ENCODE measurements around the gene ZNF22. TPM values are rescaled to one million over a fixed set of nuclear protein-coding genes. Genes with fewer than 3 reads are reported as not detected.
A peak's percentile ranks its signal among the peaks of the same experiment; 100 is the strongest.

The ZNF22 gene
- total RNA-seq = 10 to 100 TPM; 18.4 to 27.5 (median 21.1) TPM
- total RNA-seq (2013) = 34.0 TPM
- total RNA-seq = 20.1 to 88.1 (median 54.3) reads per million in 29 experiments

- peak within 1 kb of the TSS; percentile 60 to 77 for H3K4me3 ChIP-seq (ENCODE audit: control insufficient read depth in 1 of 2, extremely low read depth in 1 of 2, low read length in 1 of 2)
- ChIA-PET CTCF (interaction anchor here in 1 of 2 donors (0.5 kb wide), 1 partner anchor 234 kb away, joined by 3 read pairs; no protein-coding TSS in a partner anchor), POLR2A (no interaction called here)
- H3K4me1 ChIP-seq (ENCODE audit: control insufficient read depth in 1 of 2, extremely low read depth in 1 of 2, insufficient read depth in 2 of 2, low read length in 2 of 2) = peaks cover 15 to 20% of the 10 kb centered on the region in 2 experiments
- H3K9me3 Mint-ChIP-seq = peaks cover 0 to 23% (median 3%) of the 10 kb centered on the region in 3 donors
- peaks cover 5 to 8% of the 10 kb centered on the region in 2 donors for H3K36me3 ChIP-seq (ENCODE audit: control insufficient read depth in 2 of 2, extremely low read depth in 1 of 2, insufficient read depth in 1 of 2, low read length in 1 of 2)
- peaks cover 32 to 43% (median 35%) of the 10 kb centered on the region in 3 donors for H3K4me1 Mint-ChIP-seq
- H3K9me3 ChIP-seq = peaks cover 3% of the 10 kb centered on the region
- under 1% methylated on average over 73 of the region's 79 CpGs for WGBS (ENCODE audit: insufficient coverage)
- H3K27me3 ChIP-seq (replicated peaks in 1 of 2; ENCODE audit: control insufficient read depth in 2 of 2, extremely low read depth in 1 of 2, insufficient read depth in 2 of 2, low read length in 1 of 2) = no peaks in the 10 kb centered on the region
- peak within 1 kb of the TSS; percentile 68 for H3K27ac ChIP-seq (ENCODE audit: low read length)
- H3K36me3 Mint-ChIP-seq = peaks cover 33% of the 10 kb centered on the region
- peak within 1 kb of the TSS; percentile 74 to 90 (median 83) for H3K4me3 Mint-ChIP-seq
- no peaks in the 10 kb centered on the region for H3K27me3 Mint-ChIP-seq
- DNase-seq (peak; percentile 27 to 79 (median 62)), ATAC-seq (replicated peaks in 1 of 4) (peak; percentile 86 to 90 (median 88))
- peak within 1 kb of the TSS; percentile 83 to 93 for H3K27ac Mint-ChIP-seq
Observed at GRCh38 chr10:45000752-45001380, at the start of gene ZNF22. ZNF22 (plus strand) TSS chr10:45000923; CDS start chr10:45003369, 2,446 bp downstream.

DNA sequence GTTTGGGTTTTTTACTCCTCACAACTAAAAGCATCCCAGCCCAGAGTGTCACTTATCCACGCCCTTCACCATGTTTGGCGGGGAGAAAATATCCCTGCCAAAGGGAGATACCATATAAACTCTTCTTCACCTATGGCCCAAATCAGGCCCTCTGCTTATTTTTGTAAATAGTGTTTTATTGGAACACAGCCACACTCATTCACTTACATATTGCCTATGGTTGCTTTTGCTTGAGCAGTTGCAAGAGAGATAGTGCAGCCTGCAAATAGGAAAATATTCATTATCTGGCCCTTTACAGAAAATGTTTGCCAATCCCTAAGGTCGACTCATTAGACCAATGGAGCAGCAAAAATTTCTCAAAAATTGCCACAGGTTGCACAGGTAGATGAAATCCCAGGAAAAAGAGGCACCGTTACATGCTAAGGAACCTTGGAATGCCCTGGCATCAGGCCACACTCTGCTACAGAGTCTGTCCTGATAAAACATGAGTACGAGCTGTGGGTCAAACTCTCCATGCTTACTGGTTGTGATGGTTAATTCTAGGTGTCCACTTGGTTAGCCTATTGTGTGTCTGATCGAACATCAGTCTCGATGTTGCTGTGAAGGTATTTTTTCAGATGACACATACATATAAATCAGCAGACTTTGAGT lies 49.0 kb upstream of the ZNF22 start:
- POLR2A ChIA-PET = no interaction called here
- whole genome bisulfite sequencing (ENCODE audit: insufficient coverage) = 89% methylated on average over 3 of the region's 7 CpGs
- peaks cover 0 to 3% (median 0%) of the 10 kb centered on the region in 3 donors for H3K9me3 Mint-ChIP-seq
- CTCF ChIA-PET = no interaction called here
- H3K36me3 Mint-ChIP-seq = peaks cover 18% of the 10 kb centered on the region
- no peaks in the 10 kb centered on the region for H3K27me3 Mint-ChIP-seq
- no peak overlapping the region for H3K4me3 ChIP-seq (ENCODE audit: control insufficient read depth in 1 of 2, extremely low read depth in 1 of 2, low read length in 1 of 2)
- no peak overlapping the region for H3K27ac ChIP-seq (ENCODE audit: low read length)
- H3K27me3 ChIP-seq (replicated peaks in 1 of 2; ENCODE audit: control insufficient read depth in 2 of 2, extremely low read depth in 1 of 2, insufficient read depth in 2 of 2, low read length in 1 of 2) = no peaks in the 10 kb centered on the region
- H3K4me1 ChIP-seq (ENCODE audit: control insufficient read depth in 1 of 2, extremely low read depth in 1 of 2, insufficient read depth in 2 of 2, low read length in 2 of 2) = no peaks in the 10 kb centered on the region
- H3K9me3 ChIP-seq = no peaks in the 10 kb centered on the region
- H3K27ac Mint-ChIP-seq = no peak overlapping the region
- no peak overlapping the region for H3K4me3 Mint-ChIP-seq
- peaks cover 3 to 16% (median 8%) of the 10 kb centered on the region in 3 donors for H3K4me1 Mint-ChIP-seq
- no peak for DNase-seq
- peaks cover 0 to 3% of the 10 kb centered on the region in 2 donors for H3K36me3 ChIP-seq (ENCODE audit: control insufficient read depth in 2 of 2, extremely low read depth in 1 of 2, insufficient read depth in 1 of 2, low read length in 1 of 2)
- no peak for ATAC-seq (replicated peaks in 1 of 4)

GRCh38 chr10:44952779-44953231 lies 47.9 kb upstream of the ZNF22 start:
- peaks cover 8 to 15% (median 12%) of the 10 kb centered on the region in 3 donors for H3K4me1 Mint-ChIP-seq
- H3K27me3 Mint-ChIP-seq = no peaks in the 10 kb centered on the region
- H3K4me3 Mint-ChIP-seq = no peak overlapping the region
- ChIA-PET POLR2A (no interaction called here), CTCF (no interaction called here)
- peaks cover 0 to 5% of the 10 kb centered on the region in 2 donors for H3K36me3 ChIP-seq (ENCODE audit: control insufficient read depth in 2 of 2, extremely low read depth in 1 of 2, insufficient read depth in 1 of 2, low read length in 1 of 2)
- peaks cover 0 to 3% (median 2%) of the 10 kb centered on the region in 3 donors for H3K9me3 Mint-ChIP-seq
- H3K4me3 ChIP-seq (ENCODE audit: control insufficient read depth in 1 of 2, extremely low read depth in 1 of 2, low read length in 1 of 2) = no peak overlapping the region
- DNase-seq (peak in 1 of 35 experiments; percentile 11), ATAC-seq (replicated peaks in 1 of 4) (no peak)
- H3K4me1 ChIP-seq (ENCODE audit: control insufficient read depth in 1 of 2, extremely low read depth in 1 of 2, insufficient read depth in 2 of 2, low read length in 2 of 2) = no peaks in the 10 kb centered on the region
- H3K9me3 ChIP-seq = no peaks in the 10 kb centered on the region
- H3K36me3 Mint-ChIP-seq = peaks cover 22% of the 10 kb centered on the region
- 94% methylated on average over 2 of the region's 2 CpGs for WGBS (ENCODE audit: insufficient coverage)
- H3K27ac Mint-ChIP-seq = no peak overlapping the region
- no peak overlapping the region for H3K27ac ChIP-seq (ENCODE audit: low read length)
- no peaks in the 10 kb centered on the region for H3K27me3 ChIP-seq (replicated peaks in 1 of 2; ENCODE audit: control insufficient read depth in 2 of 2, extremely low read depth in 1 of 2, insufficient read depth in 2 of 2, low read length in 1 of 2)

DNA sequence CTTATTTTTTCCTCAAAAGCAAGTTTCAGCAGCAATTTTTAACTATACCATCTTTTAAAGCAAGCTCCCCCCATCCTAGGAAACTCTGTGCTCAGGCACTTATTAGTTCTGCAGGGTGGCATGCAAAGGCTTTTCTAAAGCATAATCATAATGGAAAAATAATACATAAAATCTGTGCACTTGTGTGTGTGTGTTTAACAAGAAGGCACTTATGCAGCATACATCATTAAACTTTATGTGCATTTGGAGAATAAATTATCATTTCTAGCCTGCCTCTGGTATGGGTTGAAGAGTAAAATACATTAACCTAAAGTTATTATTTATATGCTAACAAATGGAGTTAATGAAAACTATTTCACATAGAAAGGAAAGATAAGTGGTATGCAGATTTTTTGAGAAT lies 46.7 kb upstream of the ZNF22 start:
- H3K9me3 Mint-ChIP-seq = peaks cover 0 to 3% (median 2%) of the 10 kb centered on the region in 3 donors
- no peaks in the 10 kb centered on the region for H3K27me3 Mint-ChIP-seq
- H3K36me3 Mint-ChIP-seq = peaks cover 22% of the 10 kb centered on the region
- Histone ChIP-seq H3K27me3 (replicated peaks in 1 of 2; ENCODE audit: control insufficient read depth in 2 of 2, extremely low read depth in 1 of 2, insufficient read depth in 2 of 2, low read length in 1 of 2) (no peaks in the 10 kb centered on the region), H3K9me3 (no peaks in the 10 kb centered on the region), H3K4me1 (ENCODE audit: control insufficient read depth in 1 of 2, extremely low read depth in 1 of 2, insufficient read depth in 2 of 2, low read length in 2 of 2) (peaks cover 5 to 12% of the 10 kb centered on the region in 2 experiments), H3K36me3 (ENCODE audit: control insufficient read depth in 2 of 2, extremely low read depth in 1 of 2, insufficient read depth in 1 of 2, low read length in 1 of 2) (peaks cover 0 to 5% of the 10 kb centered on the region in 2 donors), H3K27ac (ENCODE audit: low read length) (no peak overlapping the region), H3K4me3 (ENCODE audit: control insufficient read depth in 1 of 2, extremely low read depth in 1 of 2, low read length in 1 of 2) (no peak overlapping the region)
- ATAC-seq (replicated peaks in 1 of 4) (no peak), DNase-seq (no peak)
- H3K4me3 Mint-ChIP-seq = no peak overlapping the region
- CTCF ChIA-PET = interaction anchor here in 1 of 2 donors (1.0 kb wide), 1 partner anchor 21 kb away, joined by 4 read pairs; no protein-coding TSS in a partner anchor
- H3K4me1 Mint-ChIP-seq = peaks cover 20 to 24% (median 23%) of the 10 kb centered on the region in 3 donors
- H3K27ac Mint-ChIP-seq = no peak overlapping the region
- POLR2A ChIA-PET = no interaction called here

DNA sequence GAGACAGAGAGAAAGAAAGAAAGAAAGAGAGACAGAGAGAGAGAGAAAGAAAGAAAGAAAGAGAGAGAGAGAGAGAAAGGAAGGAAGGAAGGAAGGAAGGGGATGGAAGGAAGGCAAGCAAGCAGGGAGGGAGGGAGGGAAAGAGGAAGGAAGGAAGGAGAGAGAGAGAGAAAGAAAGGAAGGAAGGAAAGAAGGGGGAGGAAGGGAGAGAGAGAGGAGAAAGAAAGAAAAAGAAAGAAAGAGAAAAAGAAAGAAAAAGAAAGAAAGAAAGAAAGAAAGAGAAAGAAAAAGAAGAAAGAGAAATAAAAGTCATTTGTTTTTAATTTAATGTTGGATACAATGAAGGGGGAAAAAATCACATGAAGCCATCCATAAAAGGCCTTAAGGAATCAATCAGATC lies 45.8 kb upstream of the ZNF22 start:
- DNase-seq (no peak), ATAC-seq (replicated peaks in 1 of 4) (no peak)
- no peak overlapping the region for H3K27ac ChIP-seq (ENCODE audit: low read length)
- no peaks in the 10 kb centered on the region for H3K27me3 Mint-ChIP-seq
- no peaks in the 10 kb centered on the region for H3K27me3 ChIP-seq (replicated peaks in 1 of 2; ENCODE audit: control insufficient read depth in 2 of 2, extremely low read depth in 1 of 2, insufficient read depth in 2 of 2, low read length in 1 of 2)
- ChIA-PET CTCF (no interaction called here), POLR2A (no interaction called here)
- peaks cover 22% of the 10 kb centered on the region for H3K36me3 Mint-ChIP-seq
- peaks cover 21 to 25% (median 24%) of the 10 kb centered on the region in 3 donors for H3K4me1 Mint-ChIP-seq
- H3K4me3 ChIP-seq (ENCODE audit: control insufficient read depth in 1 of 2, extremely low read depth in 1 of 2, low read length in 1 of 2) = no peak overlapping the region
- peaks cover 0 to 3% (median 2%) of the 10 kb centered on the region in 3 donors for H3K9me3 Mint-ChIP-seq
- H3K36me3 ChIP-seq (ENCODE audit: control insufficient read depth in 2 of 2, extremely low read depth in 1 of 2, insufficient read depth in 1 of 2, low read length in 1 of 2) = peaks cover 0 to 5% of the 10 kb centered on the region in 2 donors
- peak overlapping the region in 1 of 2 donors; percentile 28 for H3K27ac Mint-ChIP-seq
- peaks cover 5 to 18% of the 10 kb centered on the region in 2 experiments for H3K4me1 ChIP-seq (ENCODE audit: control insufficient read depth in 1 of 2, extremely low read depth in 1 of 2, insufficient read depth in 2 of 2, low read length in 2 of 2)
- no peaks in the 10 kb centered on the region for H3K9me3 ChIP-seq
- H3K4me3 Mint-ChIP-seq = no peak overlapping the region

DNA sequence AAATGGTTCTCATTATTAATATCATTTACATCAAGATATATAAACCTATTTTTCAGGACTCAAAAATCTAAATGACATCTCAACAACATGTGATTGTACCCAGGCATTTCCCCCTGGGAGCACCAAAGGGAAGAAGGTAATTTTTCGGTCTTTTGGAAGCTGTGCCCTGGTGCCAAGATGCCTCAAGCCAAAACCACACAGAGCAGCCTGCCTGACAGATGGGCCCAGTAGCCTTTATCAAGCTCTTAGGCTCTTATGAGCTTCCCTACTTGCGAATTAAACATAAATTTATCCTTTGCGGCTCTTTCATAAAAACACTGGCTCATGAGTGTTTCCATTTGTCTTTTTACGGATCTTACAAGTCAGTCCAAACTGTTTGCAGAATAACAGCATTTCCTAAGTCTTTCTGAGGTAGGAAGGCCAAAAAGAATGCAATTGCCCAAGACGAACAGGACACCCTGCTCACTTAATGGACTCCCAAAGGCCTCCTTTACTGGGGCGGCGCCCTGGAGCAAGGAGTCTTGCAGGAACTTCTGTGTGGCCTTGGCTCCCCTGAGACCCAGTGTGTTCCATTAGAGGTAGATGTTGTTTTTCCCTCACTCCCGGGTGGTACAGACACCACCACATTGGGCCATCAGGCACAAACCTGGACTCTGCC lies 45.2 kb upstream of the ZNF22 start:
- Histone ChIP-seq H3K36me3 (ENCODE audit: control insufficient read depth in 2 of 2, extremely low read depth in 1 of 2, insufficient read depth in 1 of 2, low read length in 1 of 2) (peaks cover 0 to 5% of the 10 kb centered on the region in 2 donors), H3K27ac (ENCODE audit: low read length) (no peak overlapping the region), H3K9me3 (no peaks in the 10 kb centered on the region), H3K4me1 (ENCODE audit: control insufficient read depth in 1 of 2, extremely low read depth in 1 of 2, insufficient read depth in 2 of 2, low read length in 2 of 2) (peaks cover 5 to 23% of the 10 kb centered on the region in 2 experiments), H3K27me3 (replicated peaks in 1 of 2; ENCODE audit: control insufficient read depth in 2 of 2, extremely low read depth in 1 of 2, insufficient read depth in 2 of 2, low read length in 1 of 2) (no peaks in the 10 kb centered on the region), H3K4me3 (ENCODE audit: control insufficient read depth in 1 of 2, extremely low read depth in 1 of 2, low read length in 1 of 2) (no peak overlapping the region)
- no peak for DNase-seq
- peaks cover 27 to 31% (median 28%) of the 10 kb centered on the region in 3 donors for H3K4me1 Mint-ChIP-seq
- H3K4me3 Mint-ChIP-seq = no peak overlapping the region
- ATAC-seq (replicated peaks in 1 of 4) = no peak
- H3K27ac Mint-ChIP-seq = no peak overlapping the region
- CTCF ChIA-PET = no interaction called here
- POLR2A ChIA-PET = no interaction called here
- no peaks in the 10 kb centered on the region for H3K27me3 Mint-ChIP-seq
- H3K9me3 Mint-ChIP-seq = peaks cover 0 to 3% (median 2%) of the 10 kb centered on the region in 3 donors
- H3K36me3 Mint-ChIP-seq = peaks cover 22% of the 10 kb centered on the region
- WGBS (ENCODE audit: insufficient coverage) = 97% methylated on average over 6 of the region's 8 CpGs

Measured in T-cell (primary cell).